Stimulated activated CD8-positive, alpha-beta memory T cell treated with anti-CD3 and anti-CD28 coated beads, Interleukin-12 subunit alpha, Interleukin-12 subunit beta, amount 100 ng/mL, for 24 hours (primary cell): Measurements from ENCODE around the gene PJA2.
"Not testable (repeated sequence)": the region's sequence is repeated elsewhere in the genome, so short reads cannot be mapped to it uniquely, and the experiment has no call there.

Experiments used
- DNase-seq: peaks from one replicate; pipeline ENCODE4 v3.0.0-alpha.2; 2020; ENCODE audit errors: extremely low read depth

Gene PJA2

GRCh38 chr5:109409844-109410388 is at the start of gene PJA2:
TSS of gene PJA2 (minus strand) at chr5:109409974. CDS start at chr5:109383433, 26,541 bp downstream.
- DNase-seq = peak; percentile 94

GRCh38 chr5:109455598-109456096 is 45.9 kb upstream of the PJA2 start:
- DNase-seq = no peak

- no peak for DNase-seq
Measured at GRCh38 chr5:109454731-109455505, 45.1 kb upstream of the PJA2 start.

GRCh38 chr5:109453251-109453650 is 43.5 kb upstream of the PJA2 start:
- no peak for DNase-seq

- DNase-seq = no peak
Measured at GRCh38 chr5:109452661-109453060, 42.9 kb upstream of the PJA2 start.

GRCh38 chr5:109451146-109451545 is 41.4 kb upstream of the PJA2 start:
- DNase-seq = no peak

- DNase-seq = no peak
Measured at GRCh38 chr5:109450129-109450877, 40.5 kb upstream of the PJA2 start.

GRCh38 chr5:109448838-109449237 is 39.1 kb upstream of the PJA2 start:
- no peak for DNase-seq

- DNase-seq = no peak
Measured at GRCh38 chr5:109439590-109439989, 29.8 kb upstream of the PJA2 start.

- DNase-seq = no peak
Measured at GRCh38 chr5:109426075-109426474, 16.3 kb upstream of the PJA2 start.

GRCh38 chr5:109425521-109425920 is 15.7 kb upstream of the PJA2 start:
- not testable (repeated sequence) for DNase-seq

GRCh38 chr5:109421956-109422355 is 12.2 kb upstream of the PJA2 start:
- DNase-seq = no peak

- no peak for DNase-seq
Measured at GRCh38 chr5:109418712-109419352, 9.1 kb upstream of the PJA2 start.

GRCh38 chr5:109416882-109417281 is 7.1 kb upstream of the PJA2 start:
- DNase-seq = no peak

GRCh38 chr5:109413921-109414461 is 4.2 kb upstream of the PJA2 start:
- not testable (repeated sequence) for DNase-seq

- no peak for DNase-seq
Measured at GRCh38 chr5:109413458-109413857, 3.7 kb upstream of the PJA2 start.

- no peak for DNase-seq
Measured at GRCh38 chr5:109412981-109413402, 3.2 kb upstream of the PJA2 start.

GRCh38 chr5:109411627-109412026 is 1.9 kb upstream of the PJA2 start:
- no peak for DNase-seq

GRCh38 chr5:109411149-109411514 is 1.4 kb upstream of the PJA2 start:
- no peak for DNase-seq

GRCh38 chr5:109410389-109411148 is 795 bp upstream of the PJA2 start:
- DNase-seq = no peak
